Vagina (tissue), 2 donors: ENCODE measurements around the gene NPDC1.
A peak's percentile ranks its signal among the peaks of the same experiment; 100 is the strongest.

Experiments used
- POLR2A ChIP-seq, 2 donors: fragments of 450-650 bp; IDR thresholded peaks; one replicate each; pipeline ENCODE4 v1.6.1; 2017; ENCODE audit warnings: antibody characterized with exemption in 2 of 2, mild to moderate bottlenecking in 2 of 2, moderate library complexity in 2 of 2
- POLR2AphosphoS5 ChIP-seq, 2 donors: sonication (generic); formaldehyde crosslinking; IDR thresholded peaks; one replicate each; pipeline ENCODE4 v1.9.0; 2017; ENCODE audit warnings: antibody characterized with exemption in 2 of 2, mild to moderate bottlenecking in 2 of 2, low read depth in 1 of 2; ENCODE audit not compliant: insufficient read depth in 1 of 2
- TF ChIP-seq, protein P1 (sequence below), 3 experiments: fragments of 450-650 bp in 2 of 3; fragments of 200-600 bp in 1 of 3; sonication (generic) in 1 of 3; IDR thresholded peaks; one replicate each; pipeline ENCODE4 v1.5.1; 2017 to 2019; ENCODE audit warnings: antibody characterized with exemption in 3 of 3, mild to moderate bottlenecking in 2 of 3, moderate library complexity in 2 of 3

- TF ChIP-seq, protein P1, sequence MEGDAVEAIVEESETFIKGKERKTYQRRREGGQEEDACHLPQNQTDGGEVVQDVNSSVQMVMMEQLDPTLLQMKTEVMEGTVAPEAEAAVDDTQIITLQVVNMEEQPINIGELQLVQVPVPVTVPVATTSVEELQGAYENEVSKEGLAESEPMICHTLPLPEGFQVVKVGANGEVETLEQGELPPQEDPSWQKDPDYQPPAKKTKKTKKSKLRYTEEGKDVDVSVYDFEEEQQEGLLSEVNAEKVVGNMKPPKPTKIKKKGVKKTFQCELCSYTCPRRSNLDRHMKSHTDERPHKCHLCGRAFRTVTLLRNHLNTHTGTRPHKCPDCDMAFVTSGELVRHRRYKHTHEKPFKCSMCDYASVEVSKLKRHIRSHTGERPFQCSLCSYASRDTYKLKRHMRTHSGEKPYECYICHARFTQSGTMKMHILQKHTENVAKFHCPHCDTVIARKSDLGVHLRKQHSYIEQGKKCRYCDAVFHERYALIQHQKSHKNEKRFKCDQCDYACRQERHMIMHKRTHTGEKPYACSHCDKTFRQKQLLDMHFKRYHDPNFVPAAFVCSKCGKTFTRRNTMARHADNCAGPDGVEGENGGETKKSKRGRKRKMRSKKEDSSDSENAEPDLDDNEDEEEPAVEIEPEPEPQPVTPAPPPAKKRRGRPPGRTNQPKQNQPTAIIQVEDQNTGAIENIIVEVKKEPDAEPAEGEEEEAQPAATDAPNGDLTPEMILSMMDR (IDR thresholded peaks at IDR 0.05): no peak
- TF ChIP-seq POLR2AphosphoS5 (IDR thresholded peaks at IDR 0.05; ENCODE audit: insufficient read depth in 1 of 2, low read depth in 1 of 2) (peak; percentile 95 to 99), POLR2A (IDR thresholded peaks at IDR 0.05) (peak in 1 of 2 donors; percentile 58)
These were observed 40.8 kb upstream of the NPDC1 start, which contains the start of gene MAN1B1 for GRCh38 chr9:137086531-137087408.
